ENCODE measurements around the gene VAV1.
"Not testable (repeated sequence)": the region's sequence is repeated elsewhere in the genome, so short reads cannot be mapped to it uniquely, and the experiment has no call there.

The VAV1 gene

GRCh38 chr19:6744381-6745301, 27.9 kb upstream of the VAV1 start:
- H3K4me1 Mint-ChIP-seq = peaks cover 11% of the 10 kb centered on the region
- no peak overlapping the region for H3K4me3 Mint-ChIP-seq
- peak overlapping the region in 1 of 2 donors; percentile 34 for H3K27ac Mint-ChIP-seq
- no peak for DNase-seq
- H3K27me3 Mint-ChIP-seq = no peaks in the 10 kb centered on the region
- ATAC-seq = no peak
- no peaks in the 10 kb centered on the region for H3K9me3 Mint-ChIP-seq

DNA sequence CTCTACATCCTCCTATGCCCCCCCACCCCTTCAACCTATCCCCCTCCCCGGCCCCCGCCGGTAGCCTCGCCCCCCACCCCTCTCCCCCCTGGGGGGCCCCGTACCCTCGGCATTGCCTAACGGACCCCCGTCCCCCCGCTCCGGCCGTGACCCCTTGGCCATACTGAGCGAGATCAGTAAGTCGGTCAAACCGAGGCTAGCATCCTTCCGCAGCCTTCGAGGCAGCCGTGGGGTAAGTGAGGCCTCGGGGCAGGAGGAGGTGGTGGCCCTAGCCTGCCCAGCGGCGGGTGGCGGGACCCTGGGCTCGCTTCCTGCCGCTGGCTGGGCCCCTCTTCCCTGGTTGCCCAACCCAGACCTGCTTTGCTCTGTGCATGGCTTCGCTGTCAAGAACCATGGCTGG, 26.5 kb upstream of the VAV1 start:
- ATAC-seq (peak; percentile 42), DNase-seq (no peak)
- no peaks in the 10 kb centered on the region for H3K9me3 Mint-ChIP-seq
- peaks cover 7% of the 10 kb centered on the region for H3K4me1 Mint-ChIP-seq
- no peak overlapping the region for H3K27ac Mint-ChIP-seq
- no peak overlapping the region for H3K4me3 Mint-ChIP-seq
- H3K27me3 Mint-ChIP-seq = no peaks in the 10 kb centered on the region

- DNase-seq, H3K4me3 Mint-ChIP-seq, H3K27ac Mint-ChIP-seq, H3K27me3 Mint-ChIP-seq, H3K9me3 Mint-ChIP-seq, ATAC-seq: not testable (repeated sequence)
- peaks cover 10% of the 10 kb centered on the region for H3K4me1 Mint-ChIP-seq
These were observed 24.0 kb upstream of the VAV1 start for GRCh38 chr19:6748543-6748942.

DNA sequence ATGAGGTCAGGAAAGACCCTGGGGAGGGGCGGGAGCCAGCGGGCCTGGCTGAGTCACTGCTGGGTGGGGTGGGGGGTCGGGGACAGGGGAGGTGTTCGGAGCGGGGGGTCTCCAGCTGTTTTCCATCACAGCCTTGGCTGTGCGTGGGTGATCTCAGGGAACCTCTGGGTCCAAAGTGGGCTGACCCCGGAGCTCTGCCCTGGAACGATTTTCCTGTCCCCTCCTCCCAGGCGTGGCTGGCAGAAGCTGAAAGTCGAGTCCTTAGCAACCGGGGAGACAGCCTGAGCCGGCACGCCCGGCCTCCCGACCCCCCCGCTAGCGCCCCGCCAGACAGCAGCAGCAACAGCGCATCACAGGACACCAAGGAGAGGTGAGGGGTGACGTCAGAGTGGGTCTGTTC, 22.4 kb upstream of the VAV1 start:
- no peak overlapping the region for H3K4me3 Mint-ChIP-seq
- DNase-seq (no peak), ATAC-seq (no peak)
- H3K27ac Mint-ChIP-seq = no peak overlapping the region
- no peaks in the 10 kb centered on the region for H3K27me3 Mint-ChIP-seq
- no peaks in the 10 kb centered on the region for H3K9me3 Mint-ChIP-seq
- H3K4me1 Mint-ChIP-seq = peaks cover 16% of the 10 kb centered on the region

- no peak for ATAC-seq
These were observed 21.3 kb upstream of the VAV1 start for GRCh38 chr19:6751189-6751588.

GRCh38 chr19:6752256-6753177, 20.0 kb upstream of the VAV1 start:
- DNase-seq (no peak), ATAC-seq (no peak)
- Mint-ChIP-seq H3K27me3 (no peaks in the 10 kb centered on the region), H3K4me1 (peaks cover 19% of the 10 kb centered on the region), H3K4me3 (peak overlapping the region in 1 of 2 donors; percentile 89), H3K27ac (no peak overlapping the region), H3K9me3 (no peaks in the 10 kb centered on the region)

More at GRCh38 chr19:6751189-6751588, 21.3 kb upstream of the VAV1 start:
- Mint-ChIP-seq H3K4me3 (no peak overlapping the region), H3K9me3 (no peaks in the 10 kb centered on the region), H3K4me1 (peaks cover 16% of the 10 kb centered on the region), H3K27me3 (no peaks in the 10 kb centered on the region), H3K27ac (no peak overlapping the region)
- no peak for DNase-seq

GRCh38 chr19:6753178-6754031, 19.1 kb upstream of the VAV1 start:
- peak; percentile 92 for ATAC-seq
- H3K27me3 Mint-ChIP-seq = no peaks in the 10 kb centered on the region
- H3K27ac Mint-ChIP-seq = peak overlapping the region; percentile 52 to 93

DNA sequence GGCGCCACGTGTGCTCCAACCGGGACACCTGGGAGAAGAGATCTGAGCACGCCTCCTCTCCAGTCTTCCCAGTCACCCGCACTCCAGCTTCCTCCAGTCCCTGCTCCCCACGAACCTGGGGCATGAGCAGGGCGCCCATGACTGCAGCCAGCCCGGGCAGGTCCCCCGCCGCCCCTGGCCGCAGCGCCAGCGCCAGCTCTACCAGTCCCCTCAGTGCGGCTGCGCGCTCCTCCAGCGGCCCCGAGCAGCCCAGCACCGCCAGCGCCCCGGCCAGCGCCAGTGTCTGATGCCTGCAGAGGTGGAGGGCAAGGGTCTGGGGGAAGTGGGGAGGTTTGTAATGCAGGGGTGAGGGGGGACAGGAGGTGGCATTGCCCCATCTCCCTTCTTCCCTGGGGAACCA, 18.4 kb upstream of the VAV1 start:
- H3K27me3 Mint-ChIP-seq = no peaks in the 10 kb centered on the region
- H3K4me3 Mint-ChIP-seq = no peak overlapping the region
- DNase-seq (no peak), ATAC-seq (no peak)
- no peak overlapping the region for H3K27ac Mint-ChIP-seq
- peaks cover 31% of the 10 kb centered on the region for H3K4me1 Mint-ChIP-seq
- H3K9me3 Mint-ChIP-seq = no peaks in the 10 kb centered on the region

More at GRCh38 chr19:6753178-6754031, 19.1 kb upstream of the VAV1 start:
- Mint-ChIP-seq H3K4me1 (peaks cover 28% of the 10 kb centered on the region), H3K4me3 (peak overlapping the region; percentile 80 to 89), H3K9me3 (no peaks in the 10 kb centered on the region)
- DNase-seq = peak; percentile 83 to 85

GRCh38 chr19:6754653-6755463, 17.6 kb upstream of the VAV1 start:
- Mint-ChIP-seq H3K27me3 (no peaks in the 10 kb centered on the region), H3K27ac (peak overlapping the region; percentile 22 to 45)
- no peak for ATAC-seq

GRCh38 chr19:6760606-6761005, 11.9 kb upstream of the VAV1 start:
- ATAC-seq = no peak
- H3K9me3 Mint-ChIP-seq = no peaks in the 10 kb centered on the region
- H3K27ac Mint-ChIP-seq = no peak overlapping the region
- no peak overlapping the region for H3K4me3 Mint-ChIP-seq
- H3K27me3 Mint-ChIP-seq = no peaks in the 10 kb centered on the region
- H3K4me1 Mint-ChIP-seq = peaks cover 16% of the 10 kb centered on the region
- no peak for DNase-seq

More at GRCh38 chr19:6754653-6755463, 17.6 kb upstream of the VAV1 start:
- H3K4me3 Mint-ChIP-seq = no peak overlapping the region
- no peaks in the 10 kb centered on the region for H3K9me3 Mint-ChIP-seq
- H3K4me1 Mint-ChIP-seq = peaks cover 31% of the 10 kb centered on the region
- DNase-seq = no peak

GRCh38 chr19:6761053-6761676, 11.3 kb upstream of the VAV1 start:
- Mint-ChIP-seq H3K27ac (no peak overlapping the region), H3K4me1 (peaks cover 22% of the 10 kb centered on the region), H3K4me3 (no peak overlapping the region), H3K27me3 (no peaks in the 10 kb centered on the region), H3K9me3 (no peaks in the 10 kb centered on the region)
- peak in 1 of 2 donors; percentile 35 for DNase-seq
- ATAC-seq = peak; percentile 71

DNA sequence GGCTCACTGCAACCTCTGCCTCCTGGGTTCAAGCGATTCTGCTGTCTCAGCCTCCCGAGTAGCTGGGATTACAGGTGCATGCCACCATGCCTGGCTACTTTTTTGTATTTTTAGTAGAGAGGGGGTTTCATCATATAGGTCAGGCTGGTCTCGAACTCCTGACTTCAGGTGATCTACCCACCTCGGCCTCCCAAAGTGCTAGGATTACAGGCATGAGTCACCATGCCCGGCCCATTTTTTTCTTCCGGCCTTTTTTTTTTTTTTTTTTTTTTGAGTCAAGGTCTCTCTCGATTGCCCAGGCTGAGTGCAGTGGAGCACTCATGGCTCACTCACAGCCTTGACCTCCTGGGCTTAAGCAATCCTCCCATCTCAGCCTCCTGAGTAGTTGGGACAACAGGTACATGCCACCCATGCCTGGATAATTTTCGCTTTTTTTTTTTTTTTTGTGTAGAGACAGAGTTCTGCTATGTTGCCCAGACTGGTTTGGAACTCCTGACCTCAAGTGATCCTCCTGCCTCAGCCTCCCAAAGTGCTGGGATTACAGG, 10.2 kb upstream of the VAV1 start:
- ATAC-seq, DNase-seq, H3K4me3 Mint-ChIP-seq, H3K9me3 Mint-ChIP-seq, H3K27me3 Mint-ChIP-seq: not testable (repeated sequence)
- Mint-ChIP-seq H3K4me1 (peaks cover 28% of the 10 kb centered on the region), H3K27ac (peak overlapping the region; percentile 12 to 52)

DNA sequence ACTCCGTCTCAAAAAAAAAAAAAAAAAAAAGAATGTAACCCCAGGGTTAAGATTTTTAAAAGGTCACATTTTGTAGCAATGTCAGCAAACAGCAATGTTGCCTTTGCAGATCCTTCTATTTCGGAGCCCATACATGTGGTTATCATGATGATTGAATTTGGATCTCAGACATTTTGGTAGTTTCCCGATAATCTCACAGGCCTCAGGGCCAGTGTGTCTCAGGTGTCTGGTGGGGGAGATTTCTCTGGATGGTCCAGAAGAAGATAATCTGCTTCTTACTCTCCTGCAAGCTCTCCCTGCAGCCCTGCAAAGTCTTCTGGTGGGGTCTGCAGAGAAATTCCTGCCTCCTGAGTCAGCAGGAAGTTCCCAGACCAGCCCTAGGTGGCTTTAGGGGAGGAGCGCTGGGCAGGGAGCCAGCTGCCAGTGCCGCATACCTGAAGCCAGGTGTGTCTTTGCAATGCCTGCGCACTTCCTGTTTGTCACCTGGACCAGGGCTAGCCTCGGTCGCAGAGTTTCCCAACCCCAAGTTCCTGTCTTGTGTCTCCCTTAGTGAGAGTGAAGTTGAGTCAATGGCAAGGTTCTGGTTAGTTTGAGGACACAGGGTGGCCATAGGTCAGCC, 6.7 kb upstream of the VAV1 start:
- no peaks in the 10 kb centered on the region for H3K9me3 Mint-ChIP-seq
- H3K4me1 Mint-ChIP-seq = peaks cover 28% of the 10 kb centered on the region
- DNase-seq (no peak), ATAC-seq (no peak)
- peak overlapping the region; percentile 81 to 95 for H3K4me3 Mint-ChIP-seq
- H3K27me3 Mint-ChIP-seq = no peaks in the 10 kb centered on the region
- peak overlapping the region; percentile 7 to 84 for H3K27ac Mint-ChIP-seq
